Measurements from ENCODE around the gene ZKSCAN8.

The ZKSCAN8 gene

DNA sequence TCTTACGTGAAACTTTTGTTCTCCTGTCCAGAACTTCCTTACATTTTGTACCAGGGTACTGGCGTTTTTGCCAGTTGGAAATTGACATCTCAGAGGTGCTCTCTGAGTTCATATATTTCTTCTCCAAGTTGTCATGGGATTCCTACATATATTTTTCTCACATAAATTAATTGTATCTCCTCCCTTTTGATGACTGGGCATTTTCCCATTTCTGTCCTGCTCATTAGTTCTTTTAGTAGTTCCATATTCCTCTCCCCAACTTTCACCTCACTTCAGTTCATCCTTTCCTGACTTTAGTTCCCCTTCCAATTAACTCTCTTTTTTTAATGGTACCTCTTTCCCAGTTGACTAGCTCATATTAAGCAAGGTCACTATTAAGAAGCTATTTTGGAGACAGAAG is 10.8 kb downstream of the ZKSCAN8 start:
- H3K9me3 ChIP-seq (ENCODE audit: control insufficient read depth, low read length), result no peaks in the 10 kb centered on the region
- H3K4me1 ChIP-seq (ENCODE audit: control insufficient read depth, insufficient read depth, low read length), result no peaks in the 10 kb centered on the region
- H3K36me3 ChIP-seq (ENCODE audit: control insufficient read depth, insufficient read depth, low read length), result peaks cover 19% of the 10 kb centered on the region
- H3K27me3 ChIP-seq (ENCODE audit: control insufficient read depth, insufficient read depth, low read length), result no peaks in the 10 kb centered on the region
- H3K9ac ChIP-seq (ENCODE audit: low read length), result no peak overlapping the region
- H3K4me3 ChIP-seq (ENCODE audit: low read length), result no peak overlapping the region

- Histone ChIP-seq H3K9me3 (ENCODE audit: control insufficient read depth, low read length) (no peaks in the 10 kb centered on the region), H3K27me3 (ENCODE audit: control insufficient read depth, insufficient read depth, low read length) (no peaks in the 10 kb centered on the region), H3K4me3 (ENCODE audit: low read length) (no peak overlapping the region), H3K36me3 (ENCODE audit: control insufficient read depth, insufficient read depth, low read length) (peaks cover 19% of the 10 kb centered on the region), H3K9ac (ENCODE audit: low read length) (no peak overlapping the region), H3K4me1 (ENCODE audit: control insufficient read depth, insufficient read depth, low read length) (no peaks in the 10 kb centered on the region)
These were observed 11.9 kb downstream of the ZKSCAN8 start for GRCh38 chr6:28153546-28153945.

DNA sequence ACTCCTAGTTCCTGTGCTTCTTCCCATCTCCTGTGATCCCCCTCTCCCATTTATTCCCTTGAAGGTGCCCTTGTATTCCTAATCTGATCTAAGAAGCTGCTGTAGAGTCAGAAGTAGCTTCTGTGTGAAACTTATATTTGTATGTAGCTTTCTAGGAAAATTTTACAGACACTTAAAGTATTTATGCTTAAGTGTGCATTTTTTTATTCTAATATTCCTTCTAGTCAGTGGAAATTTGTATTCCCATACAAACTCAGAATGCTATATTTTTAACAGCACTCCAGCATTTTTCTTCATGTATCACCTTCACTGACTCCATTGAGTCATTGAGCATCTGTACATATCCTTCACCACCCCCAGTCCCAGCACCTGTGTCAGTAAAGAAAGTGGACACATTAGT is 12.7 kb downstream of the ZKSCAN8 start:
- H3K4me3 ChIP-seq (ENCODE audit: low read length), result no peak overlapping the region
- no peaks in the 10 kb centered on the region for H3K9me3 ChIP-seq (ENCODE audit: control insufficient read depth, low read length)
- H3K36me3 ChIP-seq (ENCODE audit: control insufficient read depth, insufficient read depth, low read length), result peaks cover 19% of the 10 kb centered on the region
- no peaks in the 10 kb centered on the region for H3K4me1 ChIP-seq (ENCODE audit: control insufficient read depth, insufficient read depth, low read length)
- no peak overlapping the region for H3K9ac ChIP-seq (ENCODE audit: low read length)
- H3K27me3 ChIP-seq (ENCODE audit: control insufficient read depth, insufficient read depth, low read length), result no peaks in the 10 kb centered on the region

DNA sequence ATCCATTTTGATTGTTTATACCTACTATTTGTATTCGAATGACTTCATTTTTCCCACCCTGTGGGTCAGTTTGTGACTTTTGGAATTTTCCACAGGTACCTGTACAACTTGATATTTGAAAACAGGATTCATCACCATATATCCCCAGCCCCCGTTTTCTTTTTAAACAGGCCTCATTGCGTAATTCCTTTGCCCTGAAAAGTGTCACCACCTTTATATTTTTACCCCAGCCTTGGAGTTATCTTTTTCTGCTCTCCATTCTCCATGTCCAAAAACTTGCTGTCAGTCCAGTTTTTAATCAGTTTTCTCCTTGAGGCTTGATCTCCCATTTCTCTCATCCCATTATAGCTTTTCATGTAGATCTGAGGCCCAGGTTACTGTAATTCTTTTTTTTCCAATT is 16.6 kb downstream of the ZKSCAN8 start:
- Histone ChIP-seq H3K36me3 (ENCODE audit: control insufficient read depth, insufficient read depth, low read length) (peaks cover 8% of the 10 kb centered on the region), H3K4me1 (ENCODE audit: control insufficient read depth, insufficient read depth, low read length) (no peaks in the 10 kb centered on the region), H3K27me3 (ENCODE audit: control insufficient read depth, insufficient read depth, low read length) (no peaks in the 10 kb centered on the region), H3K9ac (ENCODE audit: low read length) (no peak overlapping the region), H3K4me3 (ENCODE audit: low read length) (no peak overlapping the region), H3K9me3 (ENCODE audit: control insufficient read depth, low read length) (no peaks in the 10 kb centered on the region)

- peaks cover under 1% of the 10 kb centered on the region for H3K36me3 ChIP-seq (ENCODE audit: control insufficient read depth, insufficient read depth, low read length)
These were observed 17.4 kb downstream of the ZKSCAN8 start for GRCh38 chr6:28159029-28159607.

DNA sequence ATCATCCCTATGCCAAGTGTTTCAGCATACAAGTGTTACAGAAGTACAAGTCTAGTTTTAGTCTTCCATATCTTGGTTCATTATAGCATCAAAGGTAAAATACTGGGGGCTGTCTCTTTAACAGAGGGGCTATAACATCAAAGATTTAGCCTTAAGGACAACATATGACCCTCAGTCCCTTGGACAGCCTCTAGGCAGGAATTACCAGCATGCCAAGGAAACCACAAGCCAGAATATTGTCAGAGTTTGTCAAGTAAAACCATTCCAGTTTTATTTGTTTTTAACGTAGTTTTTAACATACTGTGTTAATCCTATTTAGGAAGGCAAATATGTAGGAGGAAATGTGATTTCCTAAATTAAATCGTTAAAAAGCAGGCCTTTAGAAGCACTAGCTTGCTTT is 18.6 kb downstream of the ZKSCAN8 start:
- no peak overlapping the region for H3K4me3 ChIP-seq (ENCODE audit: low read length)
- no peaks in the 10 kb centered on the region for H3K36me3 ChIP-seq (ENCODE audit: control insufficient read depth, insufficient read depth, low read length)
- H3K9ac ChIP-seq (ENCODE audit: low read length), result no peak overlapping the region
- H3K27me3 ChIP-seq (ENCODE audit: control insufficient read depth, insufficient read depth, low read length), result no peaks in the 10 kb centered on the region
- H3K9me3 ChIP-seq (ENCODE audit: control insufficient read depth, low read length), result no peaks in the 10 kb centered on the region
- no peaks in the 10 kb centered on the region for H3K4me1 ChIP-seq (ENCODE audit: control insufficient read depth, insufficient read depth, low read length)

More at GRCh38 chr6:28159029-28159607, 17.4 kb downstream of the ZKSCAN8 start:
- H3K4me1 ChIP-seq (ENCODE audit: control insufficient read depth, insufficient read depth, low read length), result no peaks in the 10 kb centered on the region
- H3K9me3 ChIP-seq (ENCODE audit: control insufficient read depth, low read length), result no peaks in the 10 kb centered on the region
- no peaks in the 10 kb centered on the region for H3K27me3 ChIP-seq (ENCODE audit: control insufficient read depth, insufficient read depth, low read length)
- H3K4me3 ChIP-seq (ENCODE audit: low read length), result no peak overlapping the region
- no peak overlapping the region for H3K9ac ChIP-seq (ENCODE audit: low read length)

- Histone ChIP-seq H3K36me3 (ENCODE audit: control insufficient read depth, insufficient read depth, low read length) (no peaks in the 10 kb centered on the region), H3K27me3 (ENCODE audit: control insufficient read depth, insufficient read depth, low read length) (no peaks in the 10 kb centered on the region), H3K4me1 (ENCODE audit: control insufficient read depth, insufficient read depth, low read length) (no peaks in the 10 kb centered on the region), H3K9me3 (ENCODE audit: control insufficient read depth, low read length) (no peaks in the 10 kb centered on the region), H3K4me3 (ENCODE audit: low read length) (peak overlapping the region; percentile 62), H3K9ac (ENCODE audit: low read length) (no peak overlapping the region)
These were observed 19.9 kb downstream of the ZKSCAN8 start for GRCh38 chr6:28161410-28162079.

- Histone ChIP-seq H3K9me3 (ENCODE audit: control insufficient read depth, low read length) (no peaks in the 10 kb centered on the region), H3K27me3 (ENCODE audit: control insufficient read depth, insufficient read depth, low read length) (no peaks in the 10 kb centered on the region)
These were observed 23.9 kb downstream of the ZKSCAN8 start for GRCh38 chr6:28165563-28165962.

GRCh38 chr6:28167068-28167467 is 25.4 kb downstream of the ZKSCAN8 start:
- H3K4me3 ChIP-seq (ENCODE audit: low read length), result no peak overlapping the region
- H3K27me3 ChIP-seq (ENCODE audit: control insufficient read depth, insufficient read depth, low read length), result no peaks in the 10 kb centered on the region
- no peaks in the 10 kb centered on the region for H3K36me3 ChIP-seq (ENCODE audit: control insufficient read depth, insufficient read depth, low read length)
- no peaks in the 10 kb centered on the region for H3K4me1 ChIP-seq (ENCODE audit: control insufficient read depth, insufficient read depth, low read length)
- H3K9me3 ChIP-seq (ENCODE audit: control insufficient read depth, low read length), result no peaks in the 10 kb centered on the region
- H3K9ac ChIP-seq (ENCODE audit: low read length), result no peak overlapping the region

More at GRCh38 chr6:28165563-28165962, 23.9 kb downstream of the ZKSCAN8 start:
- Histone ChIP-seq H3K4me1 (ENCODE audit: control insufficient read depth, insufficient read depth, low read length) (no peaks in the 10 kb centered on the region), H3K9ac (ENCODE audit: low read length) (no peak overlapping the region), H3K4me3 (ENCODE audit: low read length) (no peak overlapping the region), H3K36me3 (ENCODE audit: control insufficient read depth, insufficient read depth, low read length) (no peaks in the 10 kb centered on the region)

- H3K4me1 ChIP-seq (ENCODE audit: control insufficient read depth, insufficient read depth, low read length), result no peaks in the 10 kb centered on the region
- no peak overlapping the region for H3K9ac ChIP-seq (ENCODE audit: low read length)
- no peak overlapping the region for H3K4me3 ChIP-seq (ENCODE audit: low read length)
- H3K27me3 ChIP-seq (ENCODE audit: control insufficient read depth, insufficient read depth, low read length), result no peaks in the 10 kb centered on the region
- H3K36me3 ChIP-seq (ENCODE audit: control insufficient read depth, insufficient read depth, low read length), result no peaks in the 10 kb centered on the region
- no peaks in the 10 kb centered on the region for H3K9me3 ChIP-seq (ENCODE audit: control insufficient read depth, low read length)
These were observed 26.2 kb downstream of the ZKSCAN8 start for GRCh38 chr6:28167926-28168325.

GRCh38 chr6:28171271-28171670 is 29.6 kb downstream of the ZKSCAN8 start:
- no peaks in the 10 kb centered on the region for H3K36me3 ChIP-seq (ENCODE audit: control insufficient read depth, insufficient read depth, low read length)
- no peaks in the 10 kb centered on the region for H3K9me3 ChIP-seq (ENCODE audit: control insufficient read depth, low read length)
- no peak overlapping the region for H3K9ac ChIP-seq (ENCODE audit: low read length)
- no peaks in the 10 kb centered on the region for H3K27me3 ChIP-seq (ENCODE audit: control insufficient read depth, insufficient read depth, low read length)
- no peak overlapping the region for H3K4me3 ChIP-seq (ENCODE audit: low read length)
- no peaks in the 10 kb centered on the region for H3K4me1 ChIP-seq (ENCODE audit: control insufficient read depth, insufficient read depth, low read length)

- H3K4me1 ChIP-seq (ENCODE audit: control insufficient read depth, insufficient read depth, low read length), result no peaks in the 10 kb centered on the region
- H3K27me3 ChIP-seq (ENCODE audit: control insufficient read depth, insufficient read depth, low read length), result no peaks in the 10 kb centered on the region
These were observed 30.3 kb downstream of the ZKSCAN8 start for GRCh38 chr6:28172006-28172405.

More at GRCh38 chr6:28172006-28172405, 30.3 kb downstream of the ZKSCAN8 start:
- H3K36me3 ChIP-seq (ENCODE audit: control insufficient read depth, insufficient read depth, low read length), result no peaks in the 10 kb centered on the region
- no peak overlapping the region for H3K9ac ChIP-seq (ENCODE audit: low read length)
- H3K4me3 ChIP-seq (ENCODE audit: low read length), result no peak overlapping the region
- H3K9me3 ChIP-seq (ENCODE audit: control insufficient read depth, low read length), result no peaks in the 10 kb centered on the region
